ENCODE data around the gene CYB561D2. TPM values are rescaled to one million over a fixed set of nuclear protein-coding genes. Genes with fewer than 3 reads are reported as not detected.
A peak's percentile ranks its signal among the peaks of the same experiment; 100 is the strongest.

Gene CYB561D2
- total and polyA plus RNA-seq, 4 experiments from 2014 or later, result 39.6 to 68.3 (median 53.1) TPM

- no peaks in the 10 kb centered on the region for H3K27me3 ChIP-seq (ENCODE audit: insufficient read depth, low read length)
- intact Hi-C loops (cut with micrococcal nuclease), result loop anchor here (2.0 kb wide), 1 partner anchor 131 kb away; no protein-coding TSS in a partner anchor
- H3K27ac ChIP-seq (ENCODE audit: low read depth, low read length), result no peak overlapping the region
- peaks cover 29% of the 10 kb centered on the region for H3K4me1 ChIP-seq (ENCODE audit: insufficient read depth, low read length)
- peak overlapping the region in 3 of 8 donors; percentile 21 to 67 (median 49) for H3K4me3 Mint-ChIP-seq
- CTCF ChIA-PET (ENCODE audit: partially characterized antibody), result interaction anchor here (0.6 to 5.6 kb wide), 10 partner anchors 11 to 131 kb away, joined by 3 to 37 read pairs (median 4); partner anchors contain the start of genes CYB561D2, HYAL3, NAA80 and NPRL2
- peaks cover 20% of the 10 kb centered on the region for H3K36me3 ChIP-seq (ENCODE audit: insufficient read depth, low read length)
- peaks cover 15 to 38% (median 25%) of the 10 kb centered on the region in 4 donors for H3K4me1 Mint-ChIP-seq
- H3K27me3 Mint-ChIP-seq, result no peaks in the 10 kb centered on the region
- H3K9me3 Mint-ChIP-seq, result peaks cover 0 to 1% (median 0%) of the 10 kb centered on the region in 8 donors
- H3K27ac Mint-ChIP-seq, result peak overlapping the region in 3 of 7 donors; percentile 70 to 79 (median 76)
- peaks cover 0 to 34% of the 10 kb centered on the region in 2 donors for H3K36me3 Mint-ChIP-seq
- no peak overlapping the region for H3K4me3 ChIP-seq (ENCODE audit: low read length in 2 of 2)
- POLR2A ChIA-PET (ENCODE audit: partially characterized antibody), result interaction anchor here (0.7 to 20.5 kb wide), 4 partner anchors 10 to 32 kb away, joined by 3 to 595 read pairs (median 80); partner anchors contain the start of genes CYB561D2, HYAL3, NAA80 and NPRL2
- no peaks in the 10 kb centered on the region for H3K9me3 ChIP-seq (ENCODE audit: control insufficient read depth in 1 of 2, low read length in 2 of 2)
- DNase-seq, result peak in 1 of 5 donors; percentile 7
Observed at GRCh38 chr3:50325497-50326181, 25.0 kb upstream of the CYB561D2 start.

- Histone ChIP-seq H3K9me3 (ENCODE audit: control insufficient read depth in 1 of 2, low read length in 2 of 2) (no peaks in the 10 kb centered on the region), H3K36me3 (ENCODE audit: insufficient read depth, low read length) (peaks cover 26% of the 10 kb centered on the region), H3K4me1 (ENCODE audit: insufficient read depth, low read length) (peaks cover 28% of the 10 kb centered on the region), H3K4me3 (ENCODE audit: low read length in 2 of 2) (no peak overlapping the region), H3K27me3 (ENCODE audit: insufficient read depth, low read length) (no peaks in the 10 kb centered on the region), H3K27ac (ENCODE audit: low read depth, low read length) (no peak overlapping the region)
- Mint-ChIP-seq H3K27ac (peak overlapping the region in 3 of 7 donors; percentile 62 to 79 (median 70)), H3K27me3 (no peaks in the 10 kb centered on the region), H3K36me3 (peaks cover 0 to 39% of the 10 kb centered on the region in 2 donors), H3K4me1 (peaks cover 14 to 37% (median 23%) of the 10 kb centered on the region in 4 donors), H3K9me3 (peaks cover 0 to 1% (median 0%) of the 10 kb centered on the region in 8 donors), H3K4me3 (peak overlapping the region in 5 of 8 donors; percentile 21 to 61 (median 41))
- intact Hi-C loops (cut with micrococcal nuclease), result no loop called here
- peak in 1 of 5 donors; percentile 16 for DNase-seq
- POLR2A ChIA-PET (ENCODE audit: partially characterized antibody), result interaction anchor here (3.8 to 20.5 kb wide), 3 partner anchors 10 to 27 kb away, joined by 16 to 595 read pairs (median 144); partner anchors contain the start of genes CYB561D2, HYAL3, NAA80 and NPRL2
- CTCF ChIA-PET (ENCODE audit: partially characterized antibody), result interaction anchor here (0.8 to 3.4 kb wide), 6 partner anchors 11 to 132 kb away, joined by 3 to 17 read pairs (median 3); partner anchors contain the start of genes CYB561D2, HYAL3, NAA80 and NPRL2
Observed at GRCh38 chr3:50326182-50326541, 24.5 kb upstream of the CYB561D2 start.

- DNase-seq, result peak in 1 of 5 donors; percentile 33
- Mint-ChIP-seq H3K36me3 (peaks cover 0 to 48% of the 10 kb centered on the region in 2 donors), H3K4me3 (peak overlapping the region; percentile 80 to 97 (median 94)), H3K4me1 (peaks cover 14 to 37% (median 23%) of the 10 kb centered on the region in 4 donors), H3K27ac (peak overlapping the region in 6 of 7 donors; percentile 78 to 94 (median 87)), H3K27me3 (no peaks in the 10 kb centered on the region), H3K9me3 (peaks cover 0 to 1% (median 0%) of the 10 kb centered on the region in 8 donors)
- Histone ChIP-seq H3K4me3 (ENCODE audit: low read length in 2 of 2) (peak overlapping the region; percentile 73 to 91), H3K4me1 (ENCODE audit: insufficient read depth, low read length) (peaks cover 24% of the 10 kb centered on the region), H3K27ac (ENCODE audit: low read depth, low read length) (peak overlapping the region; percentile 82), H3K27me3 (ENCODE audit: insufficient read depth, low read length) (no peaks in the 10 kb centered on the region), H3K36me3 (ENCODE audit: insufficient read depth, low read length) (peaks cover 35% of the 10 kb centered on the region), H3K9me3 (ENCODE audit: control insufficient read depth in 1 of 2, low read length in 2 of 2) (no peaks in the 10 kb centered on the region)
- CTCF ChIA-PET (ENCODE audit: partially characterized antibody), result interaction anchor here (1.0 to 3.4 kb wide), 8 partner anchors 8 to 81 kb away, joined by 3 to 17 read pairs (median 4); partner anchors contain the start of genes HYAL3 and NAA80
- POLR2A ChIA-PET (ENCODE audit: partially characterized antibody), result interaction anchor here (1.6 to 20.5 kb wide), 9 partner anchors 9 to 242 kb away, joined by 4 to 595 read pairs (median 27); partner anchors contain the start of genes CYB561D2, HEMK1, HYAL3 and IFRD2
- intact Hi-C loops (cut with micrococcal nuclease), result no loop called here
Observed at GRCh38 chr3:50327129-50327528, 23.5 kb upstream of the CYB561D2 start.

GRCh38 chr3:50327943-50328691 is 22.5 kb upstream of the CYB561D2 start, which contains the start of gene TUSC2:
Gene TUSC2, minus strand, starts transcription at chr3:50328223. Its CDS starts 124 bp downstream, at chr3:50328099.
- Histone ChIP-seq H3K4me3 (ENCODE audit: low read length in 2 of 2) (peak within 1 kb of the TSS; percentile 73 to 91), H3K27ac (ENCODE audit: low read depth, low read length) (peak within 1 kb of the TSS; percentile 82), H3K9me3 (ENCODE audit: control insufficient read depth in 1 of 2, low read length in 2 of 2) (no peaks in the 10 kb centered on the region), H3K36me3 (ENCODE audit: insufficient read depth, low read length) (peaks cover 37% of the 10 kb centered on the region), H3K4me1 (ENCODE audit: insufficient read depth, low read length) (peaks cover 22% of the 10 kb centered on the region), H3K27me3 (ENCODE audit: insufficient read depth, low read length) (no peaks in the 10 kb centered on the region)
- intact Hi-C loops (cut with micrococcal nuclease), result loop anchor here (1.0 to 2.0 kb wide), 5 partner anchors 9 to 36 kb away; partner anchors contain the start of genes HYAL3, IFRD2, NAA80 and TMEM115
- peak within 1 kb of the TSS; percentile 93 to 97 (median 97) for H3K27ac Mint-ChIP-seq
- H3K36me3 Mint-ChIP-seq, result peaks cover 0 to 49% of the 10 kb centered on the region in 2 donors
- peaks cover 13 to 42% (median 23%) of the 10 kb centered on the region in 4 donors for H3K4me1 Mint-ChIP-seq
- peak; percentile 91 to 96 (median 93) for DNase-seq
- CTCF ChIA-PET (ENCODE audit: partially characterized antibody), result interaction anchor here (1.0 to 3.4 kb wide), 9 partner anchors 9 to 102 kb away, joined by 3 to 17 read pairs (median 4); partner anchors contain the start of genes HYAL3, NAA80 and NPRL2
- H3K27me3 Mint-ChIP-seq, result no peaks in the 10 kb centered on the region
- H3K9me3 Mint-ChIP-seq, result peaks cover 0 to 1% (median 0%) of the 10 kb centered on the region in 8 donors
- peak within 1 kb of the TSS; percentile 91 to 97 (median 94) for H3K4me3 Mint-ChIP-seq
- POLR2A ChIA-PET (ENCODE audit: partially characterized antibody), result interaction anchor here (1.0 to 20.5 kb wide), 10 partner anchors 10 to 241 kb away, joined by 3 to 595 read pairs (median 8); partner anchors contain the start of genes CYB561D2, HEMK1, HYAL3 and IFRD2

- H3K4me3 Mint-ChIP-seq, result peak overlapping the region in 1 of 8 donors; percentile 15
- ChIA-PET CTCF (ENCODE audit: partially characterized antibody) (interaction anchor here (0.9 kb wide), 1 partner anchor 17 kb away, joined by 3 read pairs; no protein-coding TSS in a partner anchor), POLR2A (ENCODE audit: partially characterized antibody) (interaction anchor here (3.5 to 20.5 kb wide), 3 partner anchors 7 to 21 kb away, joined by 27 to 595 read pairs (median 81); partner anchors contain the start of genes CYB561D2, NPRL2, RASSF1 and TMEM115)
- H3K36me3 Mint-ChIP-seq, result peaks cover 4 to 47% of the 10 kb centered on the region in 2 donors
- no peaks in the 10 kb centered on the region for H3K27me3 ChIP-seq (ENCODE audit: insufficient read depth, low read length)
- peaks cover 0 to 3% (median 0%) of the 10 kb centered on the region in 8 donors for H3K9me3 Mint-ChIP-seq
- H3K36me3 ChIP-seq (ENCODE audit: insufficient read depth, low read length), result peaks cover 42% of the 10 kb centered on the region
- H3K27ac Mint-ChIP-seq, result peak overlapping the region in 1 of 7 donors; percentile 44
- H3K27ac ChIP-seq (ENCODE audit: low read depth, low read length), result no peak overlapping the region
- peaks cover 22 to 51% (median 32%) of the 10 kb centered on the region in 4 donors for H3K4me1 Mint-ChIP-seq
- H3K27me3 Mint-ChIP-seq, result no peaks in the 10 kb centered on the region
- H3K4me1 ChIP-seq (ENCODE audit: insufficient read depth, low read length), result peaks cover 44% of the 10 kb centered on the region
- intact Hi-C loops (cut with micrococcal nuclease), result no loop called here
- peak in 1 of 5 donors; percentile 22 for DNase-seq
- no peak overlapping the region for H3K4me3 ChIP-seq (ENCODE audit: low read length in 2 of 2)
- H3K9me3 ChIP-seq (ENCODE audit: control insufficient read depth in 1 of 2, low read length in 2 of 2), result no peaks in the 10 kb centered on the region
Observed at GRCh38 chr3:50330330-50330729, 20.3 kb upstream of the CYB561D2 start.

GRCh38 chr3:50331364-50331907 is 19.2 kb upstream of the CYB561D2 start:
- Histone ChIP-seq H3K9me3 (ENCODE audit: control insufficient read depth in 1 of 2, low read length in 2 of 2) (no peaks in the 10 kb centered on the region), H3K4me1 (ENCODE audit: insufficient read depth, low read length) (peaks cover 55% of the 10 kb centered on the region), H3K27me3 (ENCODE audit: insufficient read depth, low read length) (no peaks in the 10 kb centered on the region), H3K4me3 (ENCODE audit: low read length in 2 of 2) (no peak overlapping the region), H3K27ac (ENCODE audit: low read depth, low read length) (no peak overlapping the region), H3K36me3 (ENCODE audit: insufficient read depth, low read length) (peaks cover 32% of the 10 kb centered on the region)
- intact Hi-C loops (cut with micrococcal nuclease), result no loop called here
- DNase-seq, result peak in 1 of 5 donors; percentile 18
- Mint-ChIP-seq H3K27ac (peak overlapping the region in 2 of 7 donors; percentile 22 to 44), H3K4me3 (no peak overlapping the region), H3K9me3 (peaks cover 0 to 3% (median 0%) of the 10 kb centered on the region in 8 donors), H3K36me3 (peaks cover 4 to 42% of the 10 kb centered on the region in 2 donors), H3K4me1 (peaks cover 27 to 61% (median 40%) of the 10 kb centered on the region in 4 donors), H3K27me3 (no peaks in the 10 kb centered on the region)
- POLR2A ChIA-PET (ENCODE audit: partially characterized antibody), result interaction anchor here (1.3 to 20.5 kb wide), 3 partner anchors 9 to 20 kb away, joined by 4 to 595 read pairs (median 27); partner anchors contain the start of genes CYB561D2, NPRL2, RASSF1 and TMEM115
- CTCF ChIA-PET (ENCODE audit: partially characterized antibody), result interaction anchor here (1.0 kb wide), 1 partner anchor 10 kb away, joined by 3 read pairs; no protein-coding TSS in a partner anchor

Measured in CD4-positive, alpha-beta memory T cell (primary cell).